Chondrocyte (in vitro differentiated cells): ENCODE results near the gene DDX59. TPM values are rescaled to one million over a fixed set of nuclear protein-coding genes. Genes with fewer than 3 reads are reported as not detected.

ENCODE experiments used
- DNase-seq: peaks from one replicate; pipeline ENCODE4 v3.0.0; 2021; ENCODE audit warnings: mixed read lengths, low spot score
- H3K27ac Mint-ChIP-seq: one replicate; pipeline ENCODE4 v1.8.0; 2021; ENCODE audit warnings: mild to moderate bottlenecking, moderate library complexity, mixed read lengths; ENCODE audit not compliant: unreplicated experiment
- H3K27me3 Mint-ChIP-seq: 2 replicates; pipeline ENCODE4 v1.8.0; 2021; ENCODE audit warnings: low read depth, mixed read lengths
- H3K36me3 Mint-ChIP-seq: 2 replicates; pipeline ENCODE4 v1.8.0; 2021; ENCODE audit warnings: low read depth, mixed read lengths
- H3K4me1 Mint-ChIP-seq: 2 replicates; pipeline ENCODE4 v1.8.0; 2021; ENCODE audit warnings: low read depth, mild to moderate bottlenecking, mixed read lengths
- H3K4me3 Mint-ChIP-seq: one replicate; pipeline ENCODE4 v1.8.0; 2021; ENCODE audit warnings: mild to moderate bottlenecking, moderate library complexity, mixed read lengths; ENCODE audit not compliant: unreplicated experiment
- H3K9me3 Mint-ChIP-seq: 2 replicates; pipeline ENCODE4 v1.8.0; 2021; ENCODE audit warnings: low read depth, mixed read lengths
- total RNA-seq: library from RNA; stranded (reverse); gene quantifications from 3 replicates; pipeline ENCODE4 v1.2.1, GENCODE V29; 2021
- TF ChIP-seq, protein P1 (sequence below): fragments of 200-600 bp; sonication (generic); IDR thresholded peaks from 2 replicates; pipeline ENCODE4 v1.5.0; 2021; ENCODE audit warnings: antibody characterized with exemption, mild to moderate bottlenecking, moderate library complexity

DDX59 gene
- total RNA-seq, 1 donor from 2014 or later, result 15.9 TPM

GRCh38 chr1:200654660-200655059 lies 15.0 kb downstream of the DDX59 start:
- Mint-ChIP-seq H3K27ac (no peak overlapping the region), H3K4me3 (no peak overlapping the region)
- DNase-seq, result no peak

GRCh38 chr1:200653022-200653462 lies 16.7 kb downstream of the DDX59 start:
- TF ChIP-seq, protein P1, sequence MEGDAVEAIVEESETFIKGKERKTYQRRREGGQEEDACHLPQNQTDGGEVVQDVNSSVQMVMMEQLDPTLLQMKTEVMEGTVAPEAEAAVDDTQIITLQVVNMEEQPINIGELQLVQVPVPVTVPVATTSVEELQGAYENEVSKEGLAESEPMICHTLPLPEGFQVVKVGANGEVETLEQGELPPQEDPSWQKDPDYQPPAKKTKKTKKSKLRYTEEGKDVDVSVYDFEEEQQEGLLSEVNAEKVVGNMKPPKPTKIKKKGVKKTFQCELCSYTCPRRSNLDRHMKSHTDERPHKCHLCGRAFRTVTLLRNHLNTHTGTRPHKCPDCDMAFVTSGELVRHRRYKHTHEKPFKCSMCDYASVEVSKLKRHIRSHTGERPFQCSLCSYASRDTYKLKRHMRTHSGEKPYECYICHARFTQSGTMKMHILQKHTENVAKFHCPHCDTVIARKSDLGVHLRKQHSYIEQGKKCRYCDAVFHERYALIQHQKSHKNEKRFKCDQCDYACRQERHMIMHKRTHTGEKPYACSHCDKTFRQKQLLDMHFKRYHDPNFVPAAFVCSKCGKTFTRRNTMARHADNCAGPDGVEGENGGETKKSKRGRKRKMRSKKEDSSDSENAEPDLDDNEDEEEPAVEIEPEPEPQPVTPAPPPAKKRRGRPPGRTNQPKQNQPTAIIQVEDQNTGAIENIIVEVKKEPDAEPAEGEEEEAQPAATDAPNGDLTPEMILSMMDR, result no peak
- Mint-ChIP-seq H3K4me1 (peaks cover 4% of the 10 kb centered on the region), H3K36me3 (peaks cover 24% of the 10 kb centered on the region), H3K9me3 (no peaks in the 10 kb centered on the region), H3K27me3 (no peaks in the 10 kb centered on the region), H3K4me3 (no peak overlapping the region), H3K27ac (no peak overlapping the region)
- DNase-seq, result no peak

More at GRCh38 chr1:200654660-200655059, 15.0 kb downstream of the DDX59 start:
- H3K9me3 Mint-ChIP-seq, result no peaks in the 10 kb centered on the region
- H3K4me1 Mint-ChIP-seq, result peaks cover 11% of the 10 kb centered on the region
- H3K27me3 Mint-ChIP-seq, result no peaks in the 10 kb centered on the region
- H3K36me3 Mint-ChIP-seq, result peaks cover 24% of the 10 kb centered on the region
- TF ChIP-seq, protein P1, result no peak

DNA sequence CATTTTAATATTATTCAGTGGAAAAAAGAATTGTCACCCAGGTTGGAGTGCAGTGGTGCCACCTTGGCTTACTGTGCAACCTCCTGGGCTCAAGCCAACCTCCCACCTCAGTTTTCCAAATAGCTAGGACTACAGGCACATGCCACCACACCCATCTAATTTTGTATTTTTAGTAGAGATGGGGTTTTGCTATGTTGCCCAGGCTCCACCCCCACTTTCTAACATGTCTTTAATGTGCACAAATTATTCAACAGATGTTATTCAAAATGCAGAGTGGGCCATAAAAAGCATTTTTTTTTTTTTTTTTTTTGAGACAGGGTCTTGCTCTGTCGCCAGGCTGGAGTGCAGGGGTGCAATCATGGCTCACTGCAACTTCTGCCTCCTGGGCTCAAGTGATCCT lies 17.3 kb downstream of the DDX59 start:
- Mint-ChIP-seq H3K36me3 (peaks cover 22% of the 10 kb centered on the region), H3K9me3 (no peaks in the 10 kb centered on the region)

GRCh38 chr1:200646515-200646914 lies 23.2 kb downstream of the DDX59 start:
- no peak overlapping the region for H3K4me3 Mint-ChIP-seq
- no peaks in the 10 kb centered on the region for H3K27me3 Mint-ChIP-seq
- H3K36me3 Mint-ChIP-seq, result peaks cover 12% of the 10 kb centered on the region
- no peak overlapping the region for H3K27ac Mint-ChIP-seq
- H3K4me1 Mint-ChIP-seq, result peaks cover 6% of the 10 kb centered on the region
- TF ChIP-seq, protein P1, result no peak
- DNase-seq, result no peak
- H3K9me3 Mint-ChIP-seq, result no peaks in the 10 kb centered on the region

More for the DNA sequence above, 17.3 kb downstream of the DDX59 start:
- H3K4me1 Mint-ChIP-seq, result peaks cover 4% of the 10 kb centered on the region
- DNase-seq, result no peak
- no peak overlapping the region for H3K27ac Mint-ChIP-seq
- H3K4me3 Mint-ChIP-seq, result no peak overlapping the region
- no peaks in the 10 kb centered on the region for H3K27me3 Mint-ChIP-seq
- TF ChIP-seq, protein P1, result no peak

GRCh38 chr1:200644021-200644420 lies 25.7 kb downstream of the DDX59 start:
- Mint-ChIP-seq H3K27me3 (no peaks in the 10 kb centered on the region), H3K27ac (no peak overlapping the region), H3K4me3 (no peak overlapping the region), H3K4me1 (peaks cover 19% of the 10 kb centered on the region), H3K36me3 (peaks cover 14% of the 10 kb centered on the region), H3K9me3 (no peaks in the 10 kb centered on the region)
- no peak for DNase-seq
- TF ChIP-seq, protein P1, result no peak
